HepG2 (cell line): ENCODE data around the gene CLPTM1. TPM values are rescaled to one million over a fixed set of nuclear protein-coding genes. Genes with fewer than 3 reads are reported as not detected.

Source experiments
- ATAC-seq: fragments of 200-7000 bp; cut with Tn5 transposase; 3 replicates; pipeline ENCODE4 v1.9.1; 2020; ENCODE audit warnings: mild to moderate bottlenecking, moderate library complexity
- BruUV-seq: library from RNA; stranded (reverse); fragments of 400-500 nt; replicated peaks from 2 replicates; lab custom pipeline; 2021; lab: Mats Ljungman, UMichigan
- CTCF ChIA-PET: fragments of 300-600 bp; formaldehyde crosslinking; extraction: SDS; loops from one replicate; lab custom pipeline; 2021; ENCODE audit warnings: low total read pairs, inconsistent platforms, low intra/inter-chr PET ratio; lab: Yijun Ruan, JAX
- POLR2A ChIA-PET: fragments of 350-600 bp; sonication (Branson Sonifier 250); formaldehyde crosslinking; loops from one replicate; lab custom pipeline; 2020; ENCODE audit warnings: antibody characterized with exemption, inconsistent platforms; lab: Yijun Ruan, JAX
- DNase-seq: peaks from one replicate; pipeline ENCODE4 v3.0.0-alpha.2; 2015; ENCODE audit warnings: low spot score
- FAIRE-seq: peaks from 3 replicates; lab custom pipeline; 2011; peaks lifted over from hg19 to GRCh38; lab: Jason Lieb, UNC
- H2AFZ ChIP-seq: one replicate; pipeline ENCODE4 v1.6.1; 2011; ENCODE audit warnings: low read length, inconsistent platforms
- H3K27ac ChIP-seq: fragments of 300-600 bp; 3 replicates; pipeline ENCODE4 v1.8.0; 2011; ENCODE audit warnings: mixed run types, mild to moderate bottlenecking, mixed read lengths, low read length, inconsistent platforms; ENCODE audit not compliant: insufficient read depth; ENCODE audit errors: extremely low read length
- H3K27me3 ChIP-seq, 2 experiments: fragments of 200-600 bp in 1 of 2; 2 replicates in 1 of 2; 3 replicates in 1 of 2; pipeline versions ENCODE4 v1.6.0 to v1.8.0; 2011; ENCODE audit warnings: low read length in 2 of 2, mild to moderate bottlenecking in 2 of 2, moderate library complexity in 2 of 2, inconsistent platforms in 1 of 2; ENCODE audit not compliant: insufficient read depth in 2 of 2, control insufficient read depth in 1 of 2
- H3K36me3 ChIP-seq, 2 experiments: fragments of 200-600 bp in 1 of 2; replicated peaks in 1 of 2; 2 replicates in 1 of 2; 3 replicates in 1 of 2; pipeline versions ENCODE4 v1.5.1 to v1.8.0; 2011; ENCODE audit warnings: low read length in 2 of 2, inconsistent platforms in 1 of 2; ENCODE audit not compliant: insufficient read depth in 2 of 2, control insufficient read depth in 1 of 2
- H3K4me1 ChIP-seq: 2 replicates; pipeline ENCODE4 v1.5.1; 2012; ENCODE audit warnings: low read length, inconsistent platforms; ENCODE audit not compliant: insufficient read depth
- H3K4me2 ChIP-seq: 2 replicates; pipeline ENCODE4 v1.6.0; 2011; ENCODE audit warnings: low read depth, low read length, inconsistent platforms
- H3K4me3 ChIP-seq, 3 experiments: fragments of 200-600 bp in 1 of 3; sonication (generic), shearing (Covaris generic) in 1 of 3; replicated peaks in 1 of 3; 2 replicates each; pipeline ENCODE4 v1.5.1; 2011 to 2016; ENCODE audit warnings: low read length in 3 of 3, inconsistent platforms in 2 of 3, low read depth in 2 of 3, mild to moderate bottlenecking in 2 of 3, control low read depth in 1 of 3, mixed read lengths in 1 of 3; ENCODE audit not compliant: insufficient read depth in 1 of 3
- H3K79me2 ChIP-seq: one replicate; pipeline ENCODE4 v1.6.1; 2011; ENCODE audit warnings: low read length, inconsistent platforms; ENCODE audit not compliant: insufficient read depth
- H3K9ac ChIP-seq: 2 replicates; pipeline ENCODE4 v1.6.0; 2011; ENCODE audit warnings: mild to moderate bottlenecking, low read depth, low read length, inconsistent platforms; ENCODE audit not compliant: insufficient read depth
- H3K9me3 ChIP-seq: 2 replicates; pipeline ENCODE4 v1.5.1; 2012; ENCODE audit warnings: mild to moderate bottlenecking, low read length
- H4K20me1 ChIP-seq: 2 replicates; pipeline ENCODE4 v1.6.0; 2011; ENCODE audit warnings: inconsistent platforms, mild to moderate bottlenecking, low read length, moderate library complexity; ENCODE audit not compliant: insufficient read depth
- CREB3 ChIP-seq: sonication (generic); formaldehyde crosslinking; IDR thresholded peaks from 2 replicates; pipeline ENCODE4 v1.5.0; 2020; ENCODE audit warnings: missing genetic modification reagents
- HMGXB4 ChIP-seq, 2 experiments: sonication (generic) in 1 of 2; formaldehyde crosslinking in 1 of 2; IDR thresholded peaks; 2 replicates each; pipeline versions ENCODE4 v1.4.0 to v1.6.1; 2018 to 2020; ENCODE audit warnings: missing genetic modification reagents in 2 of 2, borderline replicate concordance in 1 of 2, low read depth in 1 of 2, mild to moderate bottlenecking in 1 of 2, missing biosample characterization in 1 of 2
- KLF15 ChIP-seq: sonication (generic); formaldehyde crosslinking; IDR thresholded peaks from 2 replicates; pipeline ENCODE4 v1.8.1; 2023; ENCODE audit warnings: borderline replicate concordance, mild to moderate bottlenecking, inconsistent platforms, missing genetic modification reagents, mixed read lengths
- KMT2A ChIP-seq: sonication (generic); formaldehyde crosslinking; IDR thresholded peaks from 2 replicates; pipeline ENCODE4 v1.4.0; 2020; ENCODE audit warnings: missing genetic modification reagents
- NRL ChIP-seq: sonication (generic); formaldehyde crosslinking; IDR thresholded peaks from 2 replicates; pipeline ENCODE4 v1.5.0; 2020; ENCODE audit warnings: missing genetic modification reagents, mild to moderate bottlenecking, moderate library complexity, borderline replicate concordance
- SMC3 ChIP-seq: IDR thresholded peaks from 2 replicates; pipeline ENCODE4 v1.6.1; 2011; ENCODE audit warnings: low read length, improper control_type of control experiment
- THAP9 ChIP-seq: sonication (generic); formaldehyde crosslinking; IDR thresholded peaks from 2 replicates; pipeline ENCODE4; 2020; ENCODE audit warnings: missing genetic modification reagents, mild to moderate bottlenecking, borderline replicate concordance
- ZNF432 ChIP-seq: sonication (generic); formaldehyde crosslinking; IDR thresholded peaks from 2 replicates; pipeline ENCODE4 v1.5.0; 2020; ENCODE audit warnings: missing genetic modification reagents, mild to moderate bottlenecking, borderline replicate concordance
- WGBS: methylation state at CpG from one replicate; pipeline ENCODE4 v1.1.6; 2017; ENCODE audit warnings: low lambda C conversion rate; 5-methylcytosine and 5-hydroxymethylcytosine counted together
- in situ Hi-C: cut with HindIII; loops from 2 replicates; pipeline ENCODE4 v1.10.0; 2017; ENCODE audit warnings: low pct_unique_long_range_greater_than_20kb; ENCODE audit not compliant: extremely low pct_ligation_motif_present
- intact Hi-C: fragments of 100-400 bp; cut with micrococcal nuclease; formaldehyde crosslinking; loops from one replicate; pipeline ENCODE4 v1.10.0; 2022; ENCODE audit not compliant: unreplicated experiment
- polyA plus RNA-seq, 8 experiments: library from polyadenylated mRNA; depleted of rRNA in 3 of 8; stranded (reverse) in 7 of 8; unstranded in 1 of 8; fragments of >200 nt; fragmentation: Illumina TruSeq in 4 of 8; extraction: Trizol in 4 of 8; gene quantifications; 2 replicates each; pipeline versions ENCODE4 v1.2.1 to v1.2.3, GENCODE V29; 2011 to 2016; ENCODE audit warnings: low read depth in 4 of 8, missing spikeins in 1 of 8, mixed read lengths in 1 of 8; ENCODE audit not compliant: insufficient read depth in 1 of 8
- total RNA-seq, 5 experiments: library from RNA; depleted of rRNA; stranded (reverse); fragments of >200 nt; fragmentation: Illumina TruSeq; extraction: Trizol; gene quantifications; 2 replicates each; pipeline ENCODE4 v1.2.3, GENCODE V29; 2016; ENCODE audit warnings: low read depth in 1 of 5

CLPTM1 gene
- total and polyA plus RNA-seq, 2 of the 13 experiments (the other 11 are each of a cell fraction or from before 2014, with no cell fraction given): 34.9 to 42.8 TPM

GRCh38 chr19:45009625-45010255 lies 54.6 kb downstream of the CLPTM1 start:
- ChIA-PET POLR2A (no interaction called here), CTCF (no interaction called here)
- Histone ChIP-seq H3K9me3 (no peaks in the 10 kb centered on the region), H3K36me3 (no peaks in the 10 kb centered on the region; a peak in 1 of 5 replicates), H3K27me3 (no peaks in the 10 kb centered on the region), H4K20me1 (no peaks in the 10 kb centered on the region), H3K4me1 (peaks cover 9% of the 10 kb centered on the region; the same call in 1 of the 2 replicates), H3K9ac (no peak overlapping the region), H3K79me2 (no peaks in the 10 kb centered on the region), H3K27ac (no peak overlapping the region), H3K4me2 (no peak overlapping the region), H2AFZ (no peak overlapping the region), H3K4me3 (no peak overlapping the region)
- no peak for FAIRE-seq
- WGBS: 92% methylated on average over 7 of the region's 9 CpGs
- BruUV-seq: no TSS peak
- TF ChIP-seq THAP9 (CRISPR knock-in tag) (no peak), ZNF432 (CRISPR knock-in tag) (no peak), KMT2A (CRISPR knock-in tag) (no peak), NRL (CRISPR knock-in tag) (no peak), HMGXB4 (CRISPR knock-in tag; IDR thresholded peaks at IDR 0.05; ENCODE audit: borderline replicate concordance in 1 of 2, low read depth in 1 of 2) (no peak), SMC3 (no peak), KLF15 (CRISPR knock-in tag) (no peak), CREB3 (CRISPR knock-in tag) (no peak)
- in situ Hi-C loops: loop anchor here (10.0 kb wide), 1 partner anchor 115 kb away; no protein-coding TSS in a partner anchor
- intact Hi-C loops: no loop called here
- no peak for DNase-seq
- no peak for ATAC-seq
